ENCODE data around the gene UBE2J2.

The UBE2J2 gene

GRCh38 chr1:1211541-1212441 lies 61.9 kb downstream of the UBE2J2 start:
- no peak for DNase-seq (ENCODE audit: low read depth)

- DNase-seq (ENCODE audit: low read depth), result no peak
Measured at GRCh38 chr1:1210726-1211540, 62.7 kb downstream of the UBE2J2 start.

GRCh38 chr1:1208713-1209433 lies 64.8 kb downstream of the UBE2J2 start:
- no peak for DNase-seq (ENCODE audit: low read depth)

- no peak for DNase-seq (ENCODE audit: low read depth)
Measured at GRCh38 chr1:1207571-1207892, 66.1 kb downstream of the UBE2J2 start.

- no peak for DNase-seq (ENCODE audit: low read depth)
Measured at GRCh38 chr1:1206966-1207531, 66.6 kb downstream of the UBE2J2 start.

- DNase-seq (ENCODE audit: low read depth), result no peak
Measured at GRCh38 chr1:1206376-1206965, 67.2 kb downstream of the UBE2J2 start, which contains the start of gene TNFRSF18. TSS of gene TNFRSF18 (minus strand) at chr1:1206592. CDS start at chr1:1206571, 21 bp downstream.

GRCh38 chr1:1205769-1206375 lies 67.8 kb downstream of the UBE2J2 start:
- no peak for DNase-seq (ENCODE audit: low read depth)

GRCh38 chr1:1204998-1205768 lies 68.5 kb downstream of the UBE2J2 start:
- DNase-seq (ENCODE audit: low read depth), result no peak

GRCh38 chr1:1204425-1204920 lies 69.2 kb downstream of the UBE2J2 start:
- DNase-seq (ENCODE audit: low read depth), result no peak
